GM12878 (cell line): ENCODE results near the gene RAN. TPM values are rescaled to one million over a fixed set of nuclear protein-coding genes. Genes with fewer than 3 reads are reported as not detected.

ENCODE experiments used
- BHLHE40 ChIP-seq, 2 experiments: fragments of 450-650 bp in 1 of 2; IDR thresholded peaks; 2 replicates each; pipeline ENCODE4 v1.6.1; 2011 to 2017; ENCODE audit warnings: low read depth in 2 of 2, borderline replicate concordance in 1 of 2, improper control_type of control experiment in 1 of 2, low read length in 1 of 2, mild to moderate bottlenecking in 1 of 2
- CEBPB ChIP-seq, 2 experiments: fragments of 150-350 bp in 1 of 2; IDR thresholded peaks; 2 replicates each; pipeline ENCODE4 v1.6.1; 2012 to 2014; ENCODE audit warnings: low read depth in 2 of 2, low read length in 2 of 2, borderline replicate concordance in 1 of 2, inconsistent platforms in 1 of 2
- CHD4 ChIP-seq: fragments of 200-600 bp; sonication (generic); IDR thresholded peaks from 2 replicates; pipeline ENCODE4 v1.6.1; 2016; ENCODE audit warnings: mild to moderate bottlenecking
- CUX1 ChIP-seq: IDR thresholded peaks from 2 replicates; pipeline ENCODE4 v1.6.1; 2012; ENCODE audit warnings: improper control_type of control experiment, low read depth, low read length; ENCODE audit not compliant: insufficient replicate concordance
- EP300 ChIP-seq, 2 experiments: fragments of 150-350 bp in 1 of 2; IDR thresholded peaks; 2 replicates each; pipeline ENCODE4 v1.6.1; 2011 to 2012; ENCODE audit warnings: low read depth in 2 of 2, low read length in 2 of 2, borderline replicate concordance in 1 of 2, improper control_type of control experiment in 1 of 2, inconsistent platforms in 1 of 2; ENCODE audit not compliant: control insufficient read depth in 1 of 2
- HCFC1 ChIP-seq: fragments of 150-350 bp; IDR thresholded peaks from 2 replicates; pipeline ENCODE4 v1.6.1; 2014; ENCODE audit warnings: low read length
- IKZF2 ChIP-seq, 2 experiments: fragments of 450-650 bp; IDR thresholded peaks; 2 replicates each; pipeline ENCODE4 v1.6.1; 2017; ENCODE audit warnings: mild to moderate bottlenecking in 2 of 2, moderate library complexity in 2 of 2
- IRF4 ChIP-seq: IDR thresholded peaks from 2 replicates; pipeline ENCODE4 v1.6.1; 2011; ENCODE audit warnings: low read depth, low read length
- LARP7 ChIP-seq: fragments of 450-650 bp; IDR thresholded peaks from 2 replicates; pipeline ENCODE4 v1.6.1; 2017; ENCODE audit warnings: mild to moderate bottlenecking
- MTA3 ChIP-seq: IDR thresholded peaks from 2 replicates; pipeline ENCODE4 v1.6.1; 2012; ENCODE audit warnings: low read length, inconsistent platforms, borderline replicate concordance
- NFIC ChIP-seq: IDR thresholded peaks from 2 replicates; pipeline ENCODE4 v1.6.1; 2012; ENCODE audit warnings: low read depth, mild to moderate bottlenecking, inconsistent platforms, low read length, moderate library complexity
- PKNOX1 ChIP-seq: fragments of 450-650 bp; IDR thresholded peaks from 2 replicates; pipeline ENCODE4 v1.6.1; 2016; ENCODE audit warnings: mild to moderate bottlenecking
- RAD51 ChIP-seq: fragments of 450-650 bp; IDR thresholded peaks from 2 replicates; pipeline ENCODE4 v1.6.1; 2016; ENCODE audit warnings: moderate library complexity, mild to moderate bottlenecking, inconsistent platforms
- SMAD1 ChIP-seq: fragments of 450-650 bp; IDR thresholded peaks from 2 replicates; pipeline ENCODE4 v1.6.1; 2018; ENCODE audit warnings: mild to moderate bottlenecking, low read depth; ENCODE audit not compliant: partially characterized antibody
- ZNF592 ChIP-seq: fragments of 450-650 bp; IDR thresholded peaks from 2 replicates; pipeline ENCODE4 v1.6.1; 2017; ENCODE audit warnings: mild to moderate bottlenecking, moderate library complexity
- polyA plus RNA-seq, 11 experiments: library from polyadenylated mRNA; depleted of rRNA in 4 of 11; unstranded in 6 of 11; stranded (reverse) in 5 of 11; fragments of >200 nt; fragmentation: Nextera tagmentation in 4 of 11; fragmentation: Illumina TruSeq in 1 of 11; extraction: Ambion mirVana in 4 of 11; extraction: Trizol in 1 of 11; gene quantifications; 1 replicate in 1 of 11; 2 replicates in 10 of 11; pipeline versions ENCODE4 v1.2.1 to v1.2.3, GENCODE V29; 2011 to 2016; ENCODE audit warnings: inconsistent platforms in 2 of 11, missing spikeins in 2 of 11, low read depth in 1 of 11
- total RNA-seq, 4 experiments: library from RNA; depleted of rRNA in 3 of 4; stranded (reverse); fragments of >200 nt in 3 of 4; fragmentation: Illumina TruSeq in 1 of 4; extraction: Trizol in 1 of 4; gene quantifications; 2 replicates each; pipeline versions ENCODE4 v1.2.1 to v1.2.3, GENCODE V29; 2013 to 2021
- TF ChIP-seq, protein P1 (sequence below): IDR thresholded peaks from 2 replicates; pipeline ENCODE4 v1.6.1; 2012; ENCODE audit warnings: low read depth, low read length, improper control_type of control experiment

Gene RAN
- total and polyA plus RNA-seq, 10 of the 15 experiments (the other 5 are each of a cell fraction or from before 2014, with no cell fraction given): 1,598 to 3,769 (median 2,845) TPM

DNA sequence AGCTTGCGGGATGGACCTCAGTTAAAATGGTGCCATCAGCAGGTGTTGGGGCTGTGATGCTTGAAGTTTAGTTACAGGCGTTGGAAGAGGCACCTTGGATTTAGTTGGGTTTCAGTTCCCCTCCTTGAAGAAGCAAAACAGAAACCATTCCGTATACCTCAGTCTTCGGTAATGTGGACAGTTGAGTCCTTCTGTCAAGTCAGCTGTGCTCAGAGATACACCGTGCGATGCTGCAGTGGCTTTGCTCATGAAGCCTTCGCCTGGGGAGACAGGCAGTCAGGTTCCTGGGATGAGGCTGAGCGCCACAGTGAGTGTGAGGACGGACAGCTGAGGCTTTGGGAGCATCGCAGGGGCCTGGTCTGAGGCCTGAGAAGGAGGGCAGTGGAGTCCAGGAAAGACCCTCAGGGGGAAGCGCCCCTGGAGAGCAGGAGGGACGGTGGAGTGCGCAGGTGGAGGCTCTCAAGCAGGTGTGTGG is 7.4 kb downstream of the RAN start (continued):
- TF ChIP-seq PKNOX1: peak; percentile 41; the same call in 1 of the 2 replicates
- TF ChIP-seq RAD51: no peak
- peak; percentile 28 to 45; a peak in 2 of 4 replicates for TF ChIP-seq BHLHE40 (IDR thresholded peaks at IDR 0.05; ENCODE audit: borderline replicate concordance in 1 of 2, low read depth in 2 of 2, low read length in 1 of 2)
- peak; percentile 61; the same call in 1 of the 2 replicates for TF ChIP-seq LARP7
- no peak for TF ChIP-seq ZNF592
- no peak for TF ChIP-seq SMAD1
- no peak for TF ChIP-seq CHD4
- TF ChIP-seq IKZF2 (IDR thresholded peaks at IDR 0.05): peak; percentile 88 to 90
- peak; percentile 50 to 68; a peak in 2 of 4 replicates for TF ChIP-seq EP300 (IDR thresholded peaks at IDR 0.05; ENCODE audit: borderline replicate concordance in 1 of 2, control insufficient read depth in 1 of 2, low read depth in 2 of 2, low read length in 2 of 2)
- 0 out of 2 replicates have a peak, but pooled peaks have one; percentile 52 for TF ChIP-seq MTA3
- TF ChIP-seq NFIC: 0 out of 2 replicates have a peak, but pooled peaks have one; percentile 26
- TF ChIP-seq CUX1: peak; percentile 19
- TF ChIP-seq HCFC1: no peak
- no peak for TF ChIP-seq CEBPB (IDR thresholded peaks at IDR 0.05; ENCODE audit: borderline replicate concordance in 1 of 2, low read depth in 2 of 2, low read length in 2 of 2)
- peak; percentile 95 for TF ChIP-seq IRF4
- TF ChIP-seq, protein P1, sequence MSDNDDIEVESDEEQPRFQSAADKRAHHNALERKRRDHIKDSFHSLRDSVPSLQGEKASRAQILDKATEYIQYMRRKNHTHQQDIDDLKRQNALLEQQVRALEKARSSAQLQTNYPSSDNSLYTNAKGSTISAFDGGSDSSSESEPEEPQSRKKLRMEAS: no peak
